Measurements from ENCODE around the gene NEXN. TPM values are rescaled to one million over a fixed set of nuclear protein-coding genes. Genes with fewer than 3 reads are reported as not detected.

NEXN gene
- total RNA-seq, 3 donors from 2014 or later (not counting 1 experiment from before 2014, with no cell fraction given): 0.85 to 1.4 (median 1.1) TPM

DNA sequence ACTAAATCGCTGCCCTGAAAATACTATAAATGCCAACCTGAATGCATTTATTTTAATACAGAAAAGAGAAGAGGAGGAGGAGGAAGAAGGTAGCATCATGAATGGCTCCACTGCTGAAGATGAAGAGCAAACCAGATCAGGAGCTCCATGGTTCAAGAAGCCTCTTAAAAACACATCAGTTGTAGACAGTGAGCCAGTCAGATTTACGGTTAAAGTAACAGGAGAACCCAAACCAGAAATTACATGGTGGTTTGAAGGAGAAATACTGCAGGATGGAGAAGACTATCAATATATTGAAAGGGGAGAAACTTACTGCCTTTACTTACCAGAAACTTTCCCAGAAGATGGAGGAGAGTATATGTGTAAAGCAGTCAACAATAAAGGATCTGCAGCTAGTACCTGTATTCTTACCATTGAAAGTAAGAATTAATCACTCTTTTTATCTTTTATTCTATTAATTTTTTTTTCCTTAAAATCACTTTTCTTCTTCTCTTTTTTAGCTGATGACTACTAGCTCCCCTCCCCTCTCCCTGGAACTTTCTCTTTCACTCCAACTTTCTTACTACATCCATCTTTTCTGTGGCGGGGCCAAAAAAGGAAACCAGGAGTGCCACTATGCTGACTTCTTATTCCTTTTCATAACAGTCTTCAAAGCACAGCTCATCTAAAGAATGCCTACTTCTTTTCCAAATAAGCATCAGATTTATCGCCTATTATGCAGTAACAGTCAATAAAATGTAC lies 54.1 kb downstream of the NEXN start:
- intact Hi-C loops (cut with micrococcal nuclease): no loop called here
- no peak overlapping the region for H3K27ac ChIP-seq (ENCODE audit: low read length)
- H3K27me3 ChIP-seq (ENCODE audit: control insufficient read depth, insufficient read depth, low read length): no peaks in the 10 kb centered on the region
- H3K9me3 Mint-ChIP-seq: no peaks in the 10 kb centered on the region
- H3K4me3 Mint-ChIP-seq: no peak overlapping the region
- H3K27ac Mint-ChIP-seq: peak overlapping the region; percentile 3 to 40
- no peaks in the 10 kb centered on the region for H3K9me3 ChIP-seq (ENCODE audit: control insufficient read depth, insufficient read depth, low read length)
- TF ChIP-seq, protein P1, sequence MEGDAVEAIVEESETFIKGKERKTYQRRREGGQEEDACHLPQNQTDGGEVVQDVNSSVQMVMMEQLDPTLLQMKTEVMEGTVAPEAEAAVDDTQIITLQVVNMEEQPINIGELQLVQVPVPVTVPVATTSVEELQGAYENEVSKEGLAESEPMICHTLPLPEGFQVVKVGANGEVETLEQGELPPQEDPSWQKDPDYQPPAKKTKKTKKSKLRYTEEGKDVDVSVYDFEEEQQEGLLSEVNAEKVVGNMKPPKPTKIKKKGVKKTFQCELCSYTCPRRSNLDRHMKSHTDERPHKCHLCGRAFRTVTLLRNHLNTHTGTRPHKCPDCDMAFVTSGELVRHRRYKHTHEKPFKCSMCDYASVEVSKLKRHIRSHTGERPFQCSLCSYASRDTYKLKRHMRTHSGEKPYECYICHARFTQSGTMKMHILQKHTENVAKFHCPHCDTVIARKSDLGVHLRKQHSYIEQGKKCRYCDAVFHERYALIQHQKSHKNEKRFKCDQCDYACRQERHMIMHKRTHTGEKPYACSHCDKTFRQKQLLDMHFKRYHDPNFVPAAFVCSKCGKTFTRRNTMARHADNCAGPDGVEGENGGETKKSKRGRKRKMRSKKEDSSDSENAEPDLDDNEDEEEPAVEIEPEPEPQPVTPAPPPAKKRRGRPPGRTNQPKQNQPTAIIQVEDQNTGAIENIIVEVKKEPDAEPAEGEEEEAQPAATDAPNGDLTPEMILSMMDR (IDR thresholded peaks at IDR 0.05): no peak
- ATAC-seq (peak in 1 of 3 donors; percentile 24), DNase-seq (no peak)
- no peaks in the 10 kb centered on the region for H3K4me1 ChIP-seq (ENCODE audit: control insufficient read depth, insufficient read depth, low read length)
- peaks cover 45% of the 10 kb centered on the region for H3K36me3 ChIP-seq (ENCODE audit: control insufficient read depth, insufficient read depth, low read length)
- peaks cover 21% of the 10 kb centered on the region for H3K36me3 Mint-ChIP-seq
- 95% methylated on average over 1 of the region's 4 CpGs for WGBS (ENCODE audit: insufficient coverage)
- H3K4me3 ChIP-seq (ENCODE audit: low read length): no peak overlapping the region
- H3K27me3 Mint-ChIP-seq (ENCODE audit: low read depth in 2 of 2): no peaks in the 10 kb centered on the region
- H3K4me1 Mint-ChIP-seq: peaks cover 8 to 14% of the 10 kb centered on the region in 2 donors

DNA sequence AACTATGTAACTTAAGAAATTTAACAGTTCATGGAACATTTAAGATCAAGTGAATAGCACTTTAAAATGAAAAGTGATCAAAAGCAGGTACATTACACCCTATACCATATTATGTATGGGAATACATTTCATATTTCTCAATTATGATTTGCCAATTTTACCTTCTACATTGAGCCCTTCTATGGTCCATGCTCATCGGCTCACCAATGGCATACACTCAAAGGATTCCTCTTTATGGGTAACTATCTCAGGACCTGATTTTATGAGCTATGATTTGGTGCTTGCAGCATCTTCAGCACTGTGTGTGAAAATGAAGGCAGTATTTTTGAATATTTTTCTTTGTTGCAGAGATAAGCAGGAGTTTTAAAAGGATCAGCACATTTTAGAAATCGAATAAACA lies 56.9 kb downstream of the NEXN start:
- Mint-ChIP-seq H3K9me3 (no peaks in the 10 kb centered on the region), H3K36me3 (peaks cover 35% of the 10 kb centered on the region), H3K27ac (peak overlapping the region in 1 of 2 donors; percentile 33), H3K4me3 (no peak overlapping the region), H3K27me3 (ENCODE audit: low read depth in 2 of 2) (no peaks in the 10 kb centered on the region), H3K4me1 (peaks cover 23 to 31% of the 10 kb centered on the region in 2 donors)
- DNase-seq: no peak
- TF ChIP-seq, protein P1 (IDR thresholded peaks at IDR 0.05): no peak
- Histone ChIP-seq H3K4me3 (ENCODE audit: low read length) (no peak overlapping the region), H3K27ac (ENCODE audit: low read length) (no peak overlapping the region), H3K9me3 (ENCODE audit: control insufficient read depth, insufficient read depth, low read length) (no peaks in the 10 kb centered on the region), H3K36me3 (ENCODE audit: control insufficient read depth, insufficient read depth, low read length) (peaks cover 63% of the 10 kb centered on the region), H3K4me1 (ENCODE audit: control insufficient read depth, insufficient read depth, low read length) (no peaks in the 10 kb centered on the region), H3K27me3 (ENCODE audit: control insufficient read depth, insufficient read depth, low read length) (no peaks in the 10 kb centered on the region)
- no peak for ATAC-seq
- WGBS (ENCODE audit: insufficient coverage): 100% methylated on average over 1 of the region's 2 CpGs
- intact Hi-C loops (cut with micrococcal nuclease): no loop called here

- DNase-seq: no peak
- peaks cover 85% of the 10 kb centered on the region for H3K36me3 ChIP-seq (ENCODE audit: control insufficient read depth, insufficient read depth, low read length)
- H3K4me3 Mint-ChIP-seq: no peak overlapping the region
- H3K4me1 Mint-ChIP-seq: peaks cover 34 to 35% of the 10 kb centered on the region in 2 donors
- intact Hi-C loops (cut with micrococcal nuclease): no loop called here
- H3K27me3 ChIP-seq (ENCODE audit: control insufficient read depth, insufficient read depth, low read length): no peaks in the 10 kb centered on the region
- no peak overlapping the region for H3K27ac ChIP-seq (ENCODE audit: low read length)
- TF ChIP-seq, protein P1 (IDR thresholded peaks at IDR 0.05): no peak
- no peaks in the 10 kb centered on the region for H3K9me3 Mint-ChIP-seq
- WGBS (ENCODE audit: insufficient coverage): 83% methylated on average over 2 of the region's 2 CpGs
- H3K27me3 Mint-ChIP-seq (ENCODE audit: low read depth in 2 of 2): no peaks in the 10 kb centered on the region
- H3K4me1 ChIP-seq (ENCODE audit: control insufficient read depth, insufficient read depth, low read length): no peaks in the 10 kb centered on the region
- peaks cover 19% of the 10 kb centered on the region for H3K36me3 Mint-ChIP-seq
- no peaks in the 10 kb centered on the region for H3K9me3 ChIP-seq (ENCODE audit: control insufficient read depth, insufficient read depth, low read length)
- no peak for ATAC-seq
- peak overlapping the region; percentile 13 to 30 for H3K27ac Mint-ChIP-seq
- no peak overlapping the region for H3K4me3 ChIP-seq (ENCODE audit: low read length)
Observed at GRCh38 chr1:77948841-77949424, 60.5 kb downstream of the NEXN start.
